H1 (cell line): ENCODE data around the gene TBC1D16. TPM values are rescaled to one million over a fixed set of nuclear protein-coding genes. Genes with fewer than 3 reads are reported as not detected.

ENCODE experiments used
- CTCF ChIA-PET: fragments of 300-600 bp; sonication (Branson Sonifier 250); formaldehyde crosslinking; loops from one replicate; lab custom pipeline; 2021; ENCODE audit not compliant: partially characterized antibody; lab: Charles Lee
- POLR2A ChIA-PET: fragments of 300-600 bp; sonication (Branson Sonifier 250); formaldehyde crosslinking; loops from one replicate; lab custom pipeline; 2021; ENCODE audit warnings: inconsistent platforms; ENCODE audit not compliant: partially characterized antibody; lab: Charles Lee
- DNase-seq, 2 experiments: peaks; one replicate each; pipeline versions ENCODE4 v3.0.0 to v3.0.0-alpha.2; 2010 to 2022; ENCODE audit warnings: low spot score in 2 of 2, low read depth in 1 of 2, mixed read lengths in 1 of 2
- FAIRE-seq: peaks from 2 replicates; lab custom pipeline; 2011; peaks lifted over from hg19 to GRCh38; lab: Jason Lieb, UNC
- H2AFZ ChIP-seq: 2 replicates; pipeline ENCODE4 v1.8.1; 2012; ENCODE audit warnings: low read length, inconsistent platforms
- H2AK5ac ChIP-seq: 2 replicates; pipeline ENCODE4 v1.6.1; 2013; ENCODE audit warnings: low read depth, low read length
- H2BK120ac ChIP-seq: replicated peaks from 2 replicates; pipeline ENCODE3; 2013; ENCODE audit warnings: low read depth, low read length, inconsistent platforms
- H2BK12ac ChIP-seq: 2 replicates; pipeline ENCODE4 v1.6.1; 2013; ENCODE audit warnings: low read depth, low read length
- H2BK15ac ChIP-seq: 2 replicates; pipeline ENCODE4 v1.6.1; 2013; ENCODE audit warnings: low read length
- H2BK20ac ChIP-seq: 2 replicates; pipeline ENCODE4 v1.6.1; 2013; ENCODE audit warnings: low read length
- H2BK5ac ChIP-seq: 2 replicates; pipeline ENCODE4 v1.6.1; 2013; ENCODE audit warnings: low read depth, low read length
- H3K14ac ChIP-seq: 2 replicates; pipeline ENCODE4 v1.6.1; 2013; ENCODE audit warnings: inconsistent platforms; ENCODE audit not compliant: insufficient read length
- H3K18ac ChIP-seq: 2 replicates; pipeline ENCODE4 v1.6.1; 2013; ENCODE audit warnings: low read length; ENCODE audit errors: extremely low read depth
- H3K23ac ChIP-seq: 2 replicates; pipeline ENCODE4 v1.6.1; 2013; ENCODE audit warnings: inconsistent platforms; ENCODE audit not compliant: insufficient read length
- H3K23me2 ChIP-seq: 2 replicates; pipeline ENCODE4 v1.6.1; 2013; ENCODE audit warnings: low read depth, low read length
- H3K27ac ChIP-seq: 2 replicates; pipeline ENCODE4 v1.6.1; 2011; ENCODE audit warnings: low read depth, low read length, inconsistent platforms
- H3K27me3 ChIP-seq, 4 experiments: replicated peaks in 1 of 4; 1 replicate in 1 of 4; 2 replicates in 3 of 4; pipeline versions ENCODE4 v1.6.1 to v1.8.1; 2011 to 2013; ENCODE audit warnings: low read length in 3 of 4, mild to moderate bottlenecking in 3 of 4, inconsistent platforms in 2 of 4, mixed read lengths in 2 of 4, moderate library complexity in 1 of 4; ENCODE audit not compliant: control insufficient read depth in 3 of 4, insufficient read depth in 3 of 4; ENCODE audit errors: extremely low read depth in 1 of 4
- H3K36me3 ChIP-seq, 4 experiments: 2 replicates each; pipeline versions ENCODE4 v1.6.1 to v1.8.1; 2011 to 2013; ENCODE audit warnings: mild to moderate bottlenecking in 4 of 4, low read length in 3 of 4, moderate library complexity in 2 of 4, control low read depth in 1 of 4, inconsistent platforms in 1 of 4; ENCODE audit not compliant: insufficient read depth in 4 of 4, control insufficient read depth in 2 of 4
- H3K4ac ChIP-seq: replicated peaks from 2 replicates; pipeline ENCODE3; 2013; ENCODE audit warnings: low read length, low read depth, mixed read lengths, inconsistent platforms; ENCODE audit not compliant: insufficient read length
- H3K4me1 ChIP-seq, 4 experiments: replicated peaks in 1 of 4; 1 replicate in 1 of 4; 2 replicates in 3 of 4; pipeline versions ENCODE4 v1.6.1 to v1.8.1; 2011 to 2013; ENCODE audit warnings: low read length in 3 of 4, inconsistent platforms in 2 of 4, mixed read lengths in 1 of 4; ENCODE audit not compliant: insufficient read depth in 4 of 4, control insufficient read depth in 3 of 4
- H3K4me2 ChIP-seq, 2 experiments: 2 replicates each; pipeline versions ENCODE4 v1.6.1 to v1.8.1; 2011 to 2013; ENCODE audit warnings: low read depth in 2 of 2, low read length in 2 of 2, control low read depth in 1 of 2, inconsistent platforms in 1 of 2, mild to moderate bottlenecking in 1 of 2; ENCODE audit not compliant: insufficient read depth in 1 of 2
- H3K4me3 ChIP-seq, 4 experiments: fragments of 200-600, 300-600 bp in 1 of 4; sonication (generic), shearing (Covaris generic), sonication (Bioruptor Twin) in 1 of 4; 2 replicates each; pipeline versions ENCODE4 v1.5.1 to v1.8.1; 2011 to 2016; ENCODE audit warnings: low read length in 4 of 4, low read depth in 3 of 4, control low read depth in 2 of 4, inconsistent platforms in 2 of 4, mild to moderate bottlenecking in 2 of 4, mixed read lengths in 1 of 4, moderate library complexity in 1 of 4; ENCODE audit not compliant: insufficient read depth in 2 of 4; ENCODE audit errors: extremely low read depth in 1 of 4
- H3K56ac ChIP-seq: replicated peaks from 2 replicates; pipeline ENCODE3; 2013; ENCODE audit warnings: low read depth, mild to moderate bottlenecking, mixed read lengths, low read length, inconsistent platforms; ENCODE audit not compliant: insufficient read length
- H3K79me1 ChIP-seq: 2 replicates; pipeline ENCODE4 v1.6.1; 2013; ENCODE audit warnings: low read depth, low read length, control low read depth
- H3K79me2 ChIP-seq, 2 experiments: 2 replicates each; pipeline versions ENCODE4 v1.6.1 to v1.8.1; 2012 to 2013; ENCODE audit warnings: low read length in 2 of 2, mild to moderate bottlenecking in 2 of 2, inconsistent platforms in 1 of 2; ENCODE audit not compliant: insufficient read depth in 2 of 2, control insufficient read depth in 1 of 2
- H3K9ac ChIP-seq, 4 experiments: replicated peaks in 1 of 4; 1 replicate in 1 of 4; 2 replicates in 3 of 4; pipeline versions ENCODE4 v1.6.1 to v1.8.1; 2011 to 2013; ENCODE audit warnings: low read depth in 3 of 4, low read length in 3 of 4, control low read depth in 2 of 4, mild to moderate bottlenecking in 2 of 4, moderate library complexity in 2 of 4, inconsistent platforms in 1 of 4; ENCODE audit errors: extremely low read depth in 1 of 4
- H3K9me3 ChIP-seq, 2 experiments: 2 replicates each; pipeline versions ENCODE4 v1.6.1 to v1.8.1; 2012 to 2013; ENCODE audit warnings: mild to moderate bottlenecking in 2 of 2, moderate library complexity in 2 of 2, control low read depth in 1 of 2, inconsistent platforms in 1 of 2, low read depth in 1 of 2, low read length in 1 of 2, mixed read lengths in 1 of 2; ENCODE audit not compliant: insufficient read depth in 2 of 2
- H4K20me1 ChIP-seq, 2 experiments: replicated peaks in 1 of 2; 2 replicates each; pipeline versions ENCODE3 to v1.8.1; 2011 to 2013; ENCODE audit warnings: inconsistent platforms in 2 of 2, low read length in 2 of 2, mild to moderate bottlenecking in 1 of 2; ENCODE audit not compliant: insufficient read depth in 2 of 2, control insufficient read depth in 1 of 2
- H4K5ac ChIP-seq: 2 replicates; pipeline ENCODE4 v1.6.1; 2013; ENCODE audit warnings: low read length, low read depth, mixed read lengths, inconsistent platforms; ENCODE audit not compliant: insufficient read length
- H4K8ac ChIP-seq: 2 replicates; pipeline ENCODE4 v1.8.0; 2013; ENCODE audit warnings: mild to moderate bottlenecking, moderate library complexity, low read length, inconsistent platforms; ENCODE audit not compliant: insufficient read depth; ENCODE audit errors: extremely low read depth
- H4K91ac ChIP-seq: replicated peaks from 2 replicates; pipeline ENCODE3; 2013; ENCODE audit warnings: low read length, mixed read lengths, inconsistent platforms; ENCODE audit not compliant: insufficient read length
- BRCA1 ChIP-seq: IDR thresholded peaks from 2 replicates; pipeline ENCODE4 v1.6.1; 2012; ENCODE audit warnings: low read depth, low read length, improper control_type of control experiment
- EP300 ChIP-seq, 2 experiments: IDR thresholded peaks; 1 replicate in 1 of 2; 2 replicates in 1 of 2; pipeline ENCODE4 v1.6.1; 2011 to 2012; ENCODE audit warnings: low read depth in 2 of 2, low read length in 2 of 2, mild to moderate bottlenecking in 2 of 2, borderline replicate concordance in 1 of 2, inconsistent platforms in 1 of 2, moderate library complexity in 1 of 2
- HDAC6 ChIP-seq: IDR thresholded peaks from one replicate; pipeline ENCODE4 v1.7.1; 2012; ENCODE audit warnings: low read depth, mild to moderate bottlenecking, inconsistent platforms, low read length, moderate library complexity
- KDM4A ChIP-seq: IDR thresholded peaks from one replicate; pipeline ENCODE4 v1.7.1; 2012; ENCODE audit warnings: low read depth, mild to moderate bottlenecking, moderate library complexity, low read length, inconsistent platforms; ENCODE audit not compliant: severe bottlenecking
- KDM5A ChIP-seq: fragments of 200-600 bp; IDR thresholded peaks from 2 replicates; pipeline ENCODE4 v1.7.1; 2012; ENCODE audit warnings: mild to moderate bottlenecking, low read length, inconsistent platforms, mixed read lengths
- NRF1 ChIP-seq: IDR thresholded peaks from 2 replicates; pipeline ENCODE4 v1.6.1; 2011; ENCODE audit warnings: mild to moderate bottlenecking, low read depth, low read length, improper control_type of control experiment
- POLR2A ChIP-seq, 2 experiments: IDR thresholded peaks; 1 replicate in 1 of 2; 2 replicates in 1 of 2; pipeline ENCODE4 v1.6.1; 2011; ENCODE audit warnings: low read depth in 2 of 2, low read length in 2 of 2, mild to moderate bottlenecking in 2 of 2; ENCODE audit errors: control extremely low read depth in 1 of 2
- POLR2AphosphoS5 ChIP-seq: IDR thresholded peaks from 2 replicates; pipeline ENCODE4 v1.6.1; 2011; ENCODE audit warnings: low read depth, low read length
- RBBP5 ChIP-seq: IDR thresholded peaks from 2 replicates; pipeline ENCODE4 v1.7.1; 2012; ENCODE audit warnings: low read depth, mild to moderate bottlenecking, inconsistent platforms, low read length, moderate library complexity, borderline replicate concordance
- SAP30 ChIP-seq: fragments of 300-600 bp; sonication (generic); IDR thresholded peaks from 2 replicates; pipeline ENCODE4 v1.7.1; 2012; ENCODE audit warnings: low read length, moderate library complexity, mild to moderate bottlenecking, inconsistent platforms; ENCODE audit not compliant: insufficient read depth, insufficient replicate concordance
- SP4 ChIP-seq: IDR thresholded peaks from 2 replicates; pipeline ENCODE4 v1.6.1; 2012; ENCODE audit warnings: low read length, inconsistent platforms
- ZNF274 ChIP-seq: IDR thresholded peaks from 2 replicates; pipeline ENCODE4 v1.7.0; 2012; ENCODE audit warnings: low read length, borderline replicate concordance; ENCODE audit errors: extremely low read depth
- WGBS, 2 experiments: shearing (Covaris generic) in 1 of 2; methylation state at CpG; one replicate each; pipeline versions ENCODE4 v1.1.6 to v1.1.7; 2013 to 2015; ENCODE audit warnings: low lambda C conversion rate in 2 of 2, mixed read lengths in 2 of 2, inconsistent platforms in 1 of 2, low coverage in 1 of 2, missing lambda C conversion rate in 1 of 2; ENCODE audit not compliant: insufficient replicate concordance in 2 of 2, insufficient coverage in 1 of 2, insufficient read length in 1 of 2; ENCODE audit errors: extremely low coverage in 1 of 2, missing lambda C conversion rate in 1 of 2; 5-methylcytosine and 5-hydroxymethylcytosine counted together
- polyA plus RNA-seq, 7 experiments: library from polyadenylated mRNA; depleted of rRNA in 3 of 7; stranded (reverse) in 5 of 7; unstranded in 2 of 7; fragments of >200 nt in 5 of 7; fragments of 200-250 nt in 2 of 7; gene quantifications; 1 replicate in 5 of 7; 2 replicates in 1 of 7; 4 replicates in 1 of 7; pipeline versions ENCODE4 v1.2.1 to v1.2.3, GENCODE V29; 2011 to 2013; ENCODE audit warnings: missing spikeins in 2 of 7, mixed read lengths in 2 of 7
- total RNA-seq: library from RNA; stranded (reverse); fragmentation: NEBNext Ultra II Directional; extraction: Animal tissue kit (Norgen Biotek cat#: 25700); gene quantifications from 2 replicates; pipeline ENCODE4 v1.2.1, GENCODE V29; 2021

The TBC1D16 gene
- total and polyA plus RNA-seq, 2 of the 8 experiments (the other 6 are each of a cell fraction or from before 2014, with no cell fraction given): 21.1 to 109 TPM

DNA sequence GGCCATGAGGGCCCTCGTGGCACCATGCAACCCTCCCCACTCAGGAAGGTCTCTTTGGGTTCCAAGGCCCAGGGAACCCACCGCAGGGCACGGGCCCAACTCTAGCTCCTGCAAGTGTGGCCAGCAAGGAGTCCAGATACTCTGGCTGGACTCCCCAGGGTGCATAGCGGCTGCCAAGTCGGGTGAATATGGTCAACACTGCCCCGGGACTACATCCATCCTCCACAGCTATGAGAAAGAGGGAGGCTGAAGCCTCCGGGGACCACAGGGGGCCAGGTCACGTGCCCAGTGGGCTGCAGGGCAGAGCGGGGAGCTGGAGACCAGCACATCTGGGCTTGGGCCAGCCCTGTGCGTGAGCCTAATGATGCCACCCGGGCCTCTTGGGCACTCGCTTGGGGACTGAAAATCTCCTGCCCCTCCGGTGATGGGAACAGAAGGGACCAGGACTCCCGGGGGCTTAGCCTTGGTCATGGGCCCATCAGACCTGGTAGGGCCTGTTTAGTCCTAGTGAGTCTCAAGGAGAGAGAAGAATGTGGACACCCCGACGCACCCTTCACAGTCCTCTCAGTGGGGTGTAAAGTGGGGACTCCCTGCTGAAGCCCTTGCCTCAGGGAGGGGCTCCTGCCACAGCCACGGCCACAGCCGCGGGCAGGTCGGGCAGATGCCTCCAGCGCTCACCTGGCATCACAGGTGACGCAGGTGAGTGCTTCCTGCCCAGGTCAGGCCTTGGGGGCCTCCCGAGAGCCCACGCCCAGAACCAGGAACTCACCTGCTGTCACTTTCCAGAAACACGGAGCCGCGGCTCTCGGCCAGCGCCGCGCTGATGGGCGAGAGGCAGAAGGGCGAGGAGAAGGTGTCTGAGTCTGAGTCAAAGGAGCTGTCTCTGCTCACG is 26.0 kb downstream of the TBC1D16 start:
- Histone ChIP-seq H3K79me1 (peaks cover 7% of the 10 kb centered on the region), H3K56ac (no peak overlapping the region), H3K27me3 (no peaks in the 10 kb centered on the region), H3K4ac (no peak overlapping the region), H2BK20ac (no peak overlapping the region), H3K14ac (no peak overlapping the region), H4K20me1 (peaks cover 10 to 23% of the 10 kb centered on the region in 2 experiments), H3K9ac (no peak overlapping the region), H3K9me3 (no peaks in the 10 kb centered on the region; a peak in 1 of 4 replicates), H2AFZ (no peak overlapping the region), H3K4me3 (no peak overlapping the region), H3K23ac (no peak overlapping the region), H3K4me1 (peaks cover 0 to 8% (median 3%) of the 10 kb centered on the region in 4 experiments; a peak in 5 of 7 replicates), H2AK5ac (no peak overlapping the region), H4K5ac (no peak overlapping the region), H2BK15ac (no peak overlapping the region), H2BK5ac (no peak overlapping the region), H3K27ac (no peak overlapping the region), H3K4me2 (no peak overlapping the region), H3K23me2 (no peaks in the 10 kb centered on the region), H4K8ac (no peak overlapping the region), H2BK12ac (no peak overlapping the region), H4K91ac (no peak overlapping the region), H2BK120ac (no peak overlapping the region), H3K36me3 (peaks cover 0 to 20% (median 13%) of the 10 kb centered on the region in 4 experiments; a peak in 4 of 8 replicates), H3K18ac (no peak overlapping the region), H3K79me2 (peaks cover 0 to 16% of the 10 kb centered on the region in 2 experiments; a peak in 1 of 4 replicates)
- FAIRE-seq (no peak), DNase-seq (no peak)
- ChIA-PET POLR2A (interaction anchor here (1.1 to 4.5 kb wide), 8 partner anchors 7 to 92 kb away, joined by 3 to 34 read pairs (median 4); partner anchors contain the start of gene GAA), CTCF (interaction anchor here (0.7 to 10.2 kb wide), 20 partner anchors 7 to 409 kb away, joined by 3 to 110 read pairs (median 6); no protein-coding TSS in a partner anchor)
- WGBS, 2 experiments: 97% methylated on average over 31 of the region's 34 CpGs; no CpG with 5 or more reads in 1 of the 2 experiments
- TF ChIP-seq ZNF274: no peak
- TF ChIP-seq SP4: no peak
- no peak for TF ChIP-seq BRCA1
- no peak for TF ChIP-seq RBBP5
- TF ChIP-seq KDM5A: no peak
- TF ChIP-seq POLR2AphosphoS5: no peak
- no peak for TF ChIP-seq HDAC6
- no peak for TF ChIP-seq KDM4A
- no peak for TF ChIP-seq POLR2A (IDR thresholded peaks at IDR 0.05; ENCODE audit: control extremely low read depth in 1 of 2, low read depth in 2 of 2, low read length in 2 of 2)
- TF ChIP-seq NRF1: no peak
- TF ChIP-seq SAP30: no peak
- TF ChIP-seq EP300 (IDR thresholded peaks at IDR 0.05; ENCODE audit: borderline replicate concordance in 1 of 2, low read depth in 2 of 2, low read length in 2 of 2): no peak
